ENCODE data around the gene SPTB.

DNA sequence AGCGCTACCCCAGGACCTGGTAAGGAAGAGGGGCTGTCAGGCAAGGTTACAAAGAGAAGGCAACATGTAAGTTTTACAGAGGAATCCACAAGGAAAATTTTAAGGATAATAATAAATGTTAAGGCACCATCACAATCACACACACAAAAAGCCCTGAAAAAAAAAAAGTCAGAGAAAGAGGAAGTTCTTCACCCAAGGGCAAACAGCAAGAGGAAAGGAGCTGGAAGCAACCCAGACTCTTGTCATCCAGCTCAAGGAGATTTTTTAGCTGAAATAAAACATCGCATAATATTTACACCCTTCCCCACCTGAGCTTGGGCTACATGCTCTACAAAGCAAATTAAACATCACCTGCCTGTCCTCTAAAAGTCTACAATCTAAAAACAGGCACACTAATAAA is 9.5 kb downstream of the SPTB start:
- no peak for TF ChIP-seq TAF1 (IDR thresholded peaks at IDR 0.05; ENCODE audit: low read depth)
- no peak for TF ChIP-seq RAD21 (IDR thresholded peaks at IDR 0.05; ENCODE audit: low read depth)
- TF ChIP-seq CREB1 (IDR thresholded peaks at IDR 0.05; ENCODE audit: low read depth), result no peak
- no peak for TF ChIP-seq CEBPB (IDR thresholded peaks at IDR 0.05)
- no peak for TF ChIP-seq YY1 (IDR thresholded peaks at IDR 0.05; ENCODE audit: low read depth)
- no peak for TF ChIP-seq EP300 (IDR thresholded peaks at IDR 0.05; ENCODE audit: borderline replicate concordance)
- no peak for TF ChIP-seq EGR1 (IDR thresholded peaks at IDR 0.05)
- TF ChIP-seq TEAD4 (IDR thresholded peaks at IDR 0.05), result no peak
- TF ChIP-seq NFIC (IDR thresholded peaks at IDR 0.05), result no peak
- TF ChIP-seq REST (IDR thresholded peaks at IDR 0.05; ENCODE audit: low read depth), result no peak
- TF ChIP-seq USF1 (IDR thresholded peaks at IDR 0.05), result no peak
- TF ChIP-seq, protein P1, sequence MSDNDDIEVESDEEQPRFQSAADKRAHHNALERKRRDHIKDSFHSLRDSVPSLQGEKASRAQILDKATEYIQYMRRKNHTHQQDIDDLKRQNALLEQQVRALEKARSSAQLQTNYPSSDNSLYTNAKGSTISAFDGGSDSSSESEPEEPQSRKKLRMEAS (IDR thresholded peaks at IDR 0.05), result no peak
- no peak for TF ChIP-seq TCF12 (IDR thresholded peaks at IDR 0.05; ENCODE audit: low read depth)

Measured in Ishikawa (cell line).